Transverse colon (tissue), 3 donors: ENCODE measurements around the gene GLOD5.

Experiments
- CTCF ChIP-seq, 5 experiments: fragments of 200-600 bp in 3 of 5; fragments of 450-650 bp in 2 of 5; sonication (generic) in 3 of 5; IDR thresholded peaks; 1 replicate in 2 of 5; 2 replicates in 3 of 5; pipeline ENCODE4 v1.5.1; 2016 to 2017; ENCODE audit warnings: antibody characterized with exemption in 5 of 5, inconsistent platforms in 3 of 5, mild to moderate bottlenecking in 2 of 5, moderate library complexity in 1 of 5
- EP300 ChIP-seq: sonication (generic); formaldehyde crosslinking; IDR thresholded peaks from one replicate; pipeline ENCODE4 v1.6.1; 2017; ENCODE audit warnings: antibody characterized with exemption, low read depth
- POLR2A ChIP-seq: fragments of 450-650 bp; IDR thresholded peaks from one replicate; pipeline ENCODE4 v1.6.1; 2016; ENCODE audit warnings: antibody characterized with exemption, mild to moderate bottlenecking, moderate library complexity

DNA sequence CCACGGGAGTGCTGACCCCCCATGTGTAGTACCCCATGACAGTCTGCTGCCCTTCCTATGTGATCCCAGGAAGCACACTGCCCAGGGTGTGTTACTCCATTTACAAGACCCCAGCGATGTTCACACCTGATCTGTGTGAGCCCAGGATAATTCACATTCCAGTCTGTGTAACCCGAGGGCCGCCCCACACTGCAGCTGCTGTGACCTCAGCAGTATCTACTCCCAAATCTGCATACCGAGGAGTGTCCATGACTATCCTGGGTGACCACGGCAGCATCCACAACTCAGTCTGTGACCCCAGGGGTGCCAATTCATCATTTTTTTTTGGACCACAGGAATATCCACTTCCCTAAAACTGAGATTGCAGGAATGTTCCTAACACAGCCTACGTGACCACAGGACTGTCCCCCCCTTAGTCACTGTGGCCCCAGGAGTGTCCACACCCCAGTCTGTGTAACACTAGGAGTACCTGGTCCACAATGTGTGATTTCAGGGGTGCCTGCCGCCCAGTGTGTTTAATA lies 7.8 kb upstream of the GLOD5 start:
- TF ChIP-seq POLR2A = no peak
- no peak for TF ChIP-seq CTCF (IDR thresholded peaks at IDR 0.05)
- TF ChIP-seq EP300 = no peak
